GM18909 (cell line): ENCODE data around the gene RNF8.
"Not testable (repeated sequence)": the region's sequence is repeated elsewhere in the genome, so short reads cannot be mapped to it uniquely, and the experiment has no call there.

ENCODE experiments used
- ATAC-seq: cut with Tn5 transposase; IDR thresholded peaks from one replicate; pipeline ENCODE4 v1.9.1; 2021; ENCODE audit warnings: mild to moderate bottlenecking; ENCODE audit not compliant: unreplicated experiment, poor library complexity

Gene RNF8

DNA sequence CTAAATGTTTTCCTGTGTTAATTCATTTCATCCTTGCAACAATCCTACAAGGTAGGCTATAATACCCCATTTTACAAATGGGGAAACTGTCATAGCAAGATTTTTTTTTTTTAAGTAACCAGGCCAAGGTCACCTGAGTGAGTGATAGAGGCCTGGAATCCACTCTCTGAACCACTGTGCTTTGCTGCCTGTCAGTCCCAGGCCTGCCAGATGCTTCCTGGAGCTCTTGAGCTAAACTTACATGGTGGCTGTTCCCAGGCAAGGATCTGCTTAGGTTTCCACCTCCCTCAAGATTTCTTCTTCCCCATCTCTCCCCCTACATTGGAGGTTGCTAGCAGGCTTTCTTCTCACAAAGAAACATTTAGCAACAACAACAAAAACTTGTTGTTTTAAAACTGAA is 32.7 kb upstream of the RNF8 start:
- no peak for ATAC-seq

DNA sequence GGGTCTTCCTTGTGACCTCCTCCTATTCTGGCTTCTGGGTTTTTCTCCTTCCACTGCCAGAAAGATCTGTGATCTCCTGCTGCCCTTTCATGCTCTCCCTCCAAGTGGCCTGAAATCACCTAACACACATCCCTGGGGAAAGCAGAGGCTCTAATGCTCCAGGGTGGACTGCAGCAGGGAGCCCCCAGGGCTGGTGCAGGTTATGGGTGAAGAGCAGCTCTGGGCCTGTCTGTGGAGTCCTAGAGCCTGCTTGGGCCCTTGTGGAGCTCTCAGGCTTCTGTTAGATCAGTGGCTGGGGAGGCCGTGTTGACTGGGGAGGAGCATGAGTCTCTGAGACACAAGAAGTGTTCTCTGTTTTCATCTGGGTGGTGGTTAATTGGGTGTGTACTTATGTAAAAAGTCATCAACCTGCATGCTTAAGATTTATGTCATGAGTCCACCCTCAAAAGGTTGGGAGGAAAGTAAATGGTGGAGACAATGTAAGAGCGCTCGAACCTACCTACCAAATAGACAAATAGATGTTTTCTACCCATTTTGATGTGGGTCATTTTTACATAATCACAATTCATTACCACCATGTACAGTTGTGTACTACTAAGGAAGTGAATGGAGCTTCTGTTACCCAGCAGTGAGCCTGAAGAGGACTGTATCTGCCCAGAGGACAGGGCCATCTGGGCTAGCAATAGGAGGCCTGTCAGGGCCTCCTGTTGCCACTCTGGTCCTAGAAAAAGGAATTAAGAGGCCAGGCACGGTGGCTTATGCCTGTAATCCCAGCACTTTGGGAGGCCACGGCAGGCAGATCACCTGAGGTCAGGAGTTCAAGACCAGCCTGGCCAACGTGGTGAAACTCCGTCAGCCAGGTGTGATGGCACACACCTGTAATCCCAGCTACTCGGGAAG is 32.0 kb upstream of the RNF8 start:
- ATAC-seq = no peak

DNA sequence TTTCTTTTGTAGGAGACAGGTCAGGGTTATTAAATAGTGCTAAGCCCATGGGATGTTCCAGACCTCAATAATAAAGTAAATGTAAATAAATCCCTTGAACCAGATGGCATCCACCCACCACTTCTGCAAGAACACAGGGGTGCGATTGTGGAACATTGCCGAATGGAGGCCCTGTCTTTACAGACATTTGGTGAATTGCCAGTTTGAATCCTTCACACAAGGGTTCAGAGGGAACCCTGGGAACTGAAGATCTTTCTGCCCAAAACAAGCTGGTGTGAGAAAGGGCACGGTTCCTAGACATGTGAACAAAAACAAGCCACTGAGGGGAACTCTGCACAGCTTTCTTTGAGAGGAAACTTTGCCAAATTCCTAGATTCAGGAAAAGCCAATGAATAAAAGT is 30.2 kb upstream of the RNF8 start:
- ATAC-seq = no peak

DNA sequence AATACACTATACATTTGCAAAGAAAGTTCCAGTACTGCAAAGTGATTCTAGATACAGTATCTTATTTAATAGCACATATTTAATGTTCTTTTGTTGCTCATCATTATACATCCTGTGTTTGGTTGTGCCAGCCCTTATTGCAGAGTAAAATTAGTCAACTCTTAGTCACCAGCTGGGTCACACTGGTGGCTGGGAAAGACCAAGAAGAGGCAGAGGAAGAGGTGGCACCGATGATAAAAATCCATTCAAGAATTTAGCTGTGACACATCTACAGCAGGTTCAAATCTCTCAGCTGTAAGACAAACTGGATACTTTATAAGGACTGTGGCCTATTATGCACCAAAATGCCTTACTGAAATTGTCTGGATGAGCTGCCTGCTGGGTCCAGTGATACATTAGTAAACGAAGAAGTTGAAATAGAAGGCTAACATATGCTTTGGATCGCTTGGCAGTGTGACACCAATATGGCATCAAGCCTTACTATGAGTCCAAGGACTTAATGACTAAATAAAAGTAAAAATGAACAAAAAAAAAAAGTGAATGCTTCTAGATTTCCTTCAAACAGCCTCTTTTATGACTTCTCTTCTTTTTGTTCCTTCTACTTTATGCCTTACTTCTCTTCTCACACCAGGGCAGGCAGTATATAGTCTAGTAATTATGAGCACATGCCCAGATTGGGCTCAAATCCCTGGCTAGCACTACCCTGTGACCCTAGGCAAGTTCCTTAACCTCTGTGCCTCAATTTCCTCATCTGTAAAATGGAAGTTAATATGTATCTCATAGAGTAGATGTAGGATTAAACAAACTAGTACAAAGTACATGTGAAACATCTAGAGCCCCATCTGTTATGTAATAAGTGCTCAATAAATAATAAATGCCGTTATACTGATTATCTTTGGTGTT is 29.4 kb upstream of the RNF8 start:
- ATAC-seq = no peak

DNA sequence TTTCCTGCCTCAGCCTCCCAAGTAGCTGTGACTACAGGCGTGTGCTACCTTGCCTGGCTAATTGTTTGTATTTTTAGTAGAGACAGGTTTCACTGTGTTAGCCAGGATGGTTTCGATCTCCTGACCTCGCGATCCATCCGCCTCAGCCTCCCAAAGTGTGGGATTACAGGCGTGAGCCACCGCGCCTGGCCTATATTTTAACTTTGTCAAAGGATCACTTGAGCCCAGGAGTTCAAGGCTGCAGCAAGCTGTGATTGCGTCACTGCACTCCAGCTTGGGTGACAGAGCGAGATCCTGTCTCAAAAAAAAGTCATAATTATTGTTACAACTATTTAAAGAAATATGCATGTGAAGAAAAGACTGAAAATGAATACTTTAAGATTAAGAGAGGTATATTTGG is 23.4 kb upstream of the RNF8 start:
- ATAC-seq = not testable (repeated sequence)

DNA sequence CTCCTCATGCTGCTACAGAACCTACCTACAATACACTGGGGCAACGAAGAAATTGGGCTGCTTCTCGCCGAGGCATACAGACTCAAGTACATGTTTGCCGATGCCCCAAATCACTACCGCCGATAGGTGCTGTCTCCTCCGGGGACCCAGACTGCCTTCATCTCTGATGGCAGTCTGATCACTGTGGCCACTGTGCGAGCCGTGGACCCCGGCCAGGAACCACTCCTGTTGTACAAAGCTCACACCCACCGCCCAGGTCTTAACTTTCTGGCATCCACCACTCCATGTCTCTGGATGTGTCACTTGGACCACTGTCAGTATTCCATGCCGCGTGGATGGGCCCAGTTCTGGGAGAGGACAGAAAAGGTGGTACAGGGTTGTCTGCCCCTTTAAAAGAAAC is 22.7 kb upstream of the RNF8 start:
- ATAC-seq = no peak

DNA sequence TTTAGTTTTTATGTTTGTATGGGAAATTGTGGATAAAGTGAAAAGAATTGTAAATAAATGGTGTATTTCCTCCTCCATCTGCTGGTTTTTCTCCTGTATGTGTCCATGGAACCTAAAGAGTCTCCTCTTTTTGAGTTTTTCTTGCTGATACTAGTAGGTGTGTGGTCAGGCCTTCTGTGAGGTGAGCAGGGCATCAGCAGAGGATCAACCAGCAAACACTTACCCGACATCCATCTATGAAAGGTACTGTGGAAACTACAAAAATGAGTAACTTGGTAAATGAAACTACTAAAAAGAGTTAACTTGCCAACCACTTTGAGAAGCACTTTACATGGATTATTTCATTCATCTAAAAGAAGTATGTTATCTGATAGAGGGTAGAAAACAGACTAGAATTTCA is 20.9 kb upstream of the RNF8 start:
- no peak for ATAC-seq

DNA sequence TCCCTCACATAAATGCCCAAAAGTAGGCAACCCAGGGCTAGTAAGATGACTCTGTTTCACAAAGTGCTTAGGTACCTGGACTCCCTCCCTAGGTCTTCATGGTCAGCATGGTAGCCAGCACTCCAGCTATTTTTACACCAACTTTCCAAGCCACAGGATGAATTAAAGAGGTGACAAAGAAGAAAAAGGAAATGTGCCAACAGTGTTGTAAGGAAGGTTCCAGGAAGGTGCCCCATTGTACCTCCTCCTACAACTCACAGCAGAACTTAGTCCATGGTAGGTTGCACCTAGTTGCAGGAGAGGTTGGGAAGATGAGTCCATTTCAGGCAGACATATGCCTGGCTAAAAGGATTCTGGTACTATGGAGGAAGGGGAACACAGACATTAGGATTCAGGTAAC is 19.7 kb upstream of the RNF8 start:
- ATAC-seq = no peak

DNA sequence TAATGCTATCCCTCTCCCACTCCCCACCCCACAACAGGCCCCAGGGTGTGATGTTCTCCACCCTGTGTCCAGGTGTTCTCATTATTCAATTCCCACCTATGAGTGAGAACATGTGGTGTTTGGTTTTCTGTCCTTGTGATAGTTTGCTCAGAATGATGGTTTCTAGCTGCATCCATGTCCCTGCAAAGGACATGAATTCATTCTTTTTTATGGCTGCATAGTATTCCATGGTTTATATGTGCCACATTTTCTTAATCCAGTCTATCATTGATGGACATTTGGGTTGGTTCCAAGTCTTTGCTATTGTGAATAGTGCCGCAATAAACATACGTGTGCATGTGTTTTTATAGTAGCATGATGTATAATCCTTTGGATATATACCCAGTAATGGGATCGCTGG is 15.5 kb upstream of the RNF8 start:
- not testable (repeated sequence) for ATAC-seq

DNA sequence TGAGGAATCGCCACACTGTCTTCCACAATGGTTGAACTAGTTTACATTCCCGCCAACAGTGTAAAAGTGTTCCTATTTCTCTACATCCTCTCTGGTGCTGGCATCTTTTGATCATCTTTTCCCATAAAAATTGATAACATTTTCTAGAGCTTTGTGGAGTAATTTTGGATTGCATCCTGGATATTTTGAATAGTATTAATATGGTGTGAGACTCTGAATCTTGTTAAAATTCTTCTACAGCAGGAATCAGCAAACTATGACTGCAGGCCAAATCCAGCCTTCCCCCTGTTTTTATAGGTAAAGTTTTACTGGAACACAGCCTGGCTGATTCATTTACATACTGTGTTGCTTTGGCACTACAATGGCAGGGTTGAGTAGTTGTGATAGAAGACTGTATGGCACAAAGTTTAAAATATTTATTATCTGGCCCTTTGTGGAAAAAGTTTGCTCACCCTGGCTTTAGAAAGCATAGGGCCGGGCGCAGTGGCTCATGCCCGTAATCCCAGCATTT is 15.0 kb upstream of the RNF8 start:
- no peak for ATAC-seq

DNA sequence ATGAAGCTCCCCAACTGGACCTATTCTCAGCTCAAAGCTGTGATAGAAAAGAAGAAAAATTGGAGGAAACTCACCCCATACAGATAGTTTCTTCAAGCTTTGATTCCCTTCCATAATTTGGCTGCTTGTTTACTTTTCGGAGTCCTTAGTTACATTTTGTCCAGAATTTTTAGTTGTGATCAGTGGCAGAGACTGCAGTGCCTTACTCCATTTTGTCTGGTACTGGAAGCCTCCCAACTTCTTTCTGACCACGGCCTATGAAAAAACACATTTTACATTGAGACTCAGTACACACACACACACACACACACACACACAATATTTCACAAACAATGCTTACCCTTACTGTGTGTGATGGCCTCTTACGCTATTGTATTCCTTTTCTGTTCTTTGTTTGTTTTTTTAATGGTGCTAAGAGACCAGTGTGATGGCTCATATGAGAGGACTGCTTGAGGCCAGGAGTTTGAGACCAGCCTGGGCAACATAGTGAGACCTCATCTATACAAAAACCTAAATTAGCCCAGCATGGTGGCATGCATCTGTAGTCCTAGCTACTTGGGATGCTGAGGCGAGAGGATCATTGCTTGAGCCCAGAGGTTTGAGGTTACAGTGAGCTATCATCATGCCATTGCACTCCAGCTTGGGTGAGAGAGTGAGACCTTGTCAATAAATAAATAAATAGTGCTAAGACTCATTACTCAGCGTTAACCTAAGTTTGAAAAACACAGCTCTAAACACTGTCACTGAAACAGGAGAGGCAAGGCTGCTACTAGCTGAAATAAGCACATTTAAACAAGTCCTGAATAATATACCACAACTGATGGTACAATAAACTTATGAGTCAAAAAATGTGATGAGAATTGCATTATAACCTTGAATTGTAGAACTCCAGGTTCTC is 13.8 kb upstream of the RNF8 start:
- ATAC-seq = no peak

DNA sequence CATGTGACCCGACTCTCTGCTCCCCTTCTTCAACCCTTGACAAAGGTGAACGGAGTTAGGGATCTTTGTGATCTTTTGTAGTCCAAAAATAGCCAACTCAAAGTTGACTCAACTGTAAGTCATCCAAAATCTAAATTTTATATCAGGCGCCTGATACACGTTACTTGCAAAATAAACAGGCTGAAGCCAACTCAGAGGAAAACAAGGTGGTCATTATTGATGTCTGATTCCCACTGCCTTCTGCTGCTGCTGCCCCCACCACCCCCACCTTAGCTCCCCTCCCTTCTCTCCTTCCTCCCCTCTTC is 13.2 kb upstream of the RNF8 start:
- ATAC-seq = no peak

DNA sequence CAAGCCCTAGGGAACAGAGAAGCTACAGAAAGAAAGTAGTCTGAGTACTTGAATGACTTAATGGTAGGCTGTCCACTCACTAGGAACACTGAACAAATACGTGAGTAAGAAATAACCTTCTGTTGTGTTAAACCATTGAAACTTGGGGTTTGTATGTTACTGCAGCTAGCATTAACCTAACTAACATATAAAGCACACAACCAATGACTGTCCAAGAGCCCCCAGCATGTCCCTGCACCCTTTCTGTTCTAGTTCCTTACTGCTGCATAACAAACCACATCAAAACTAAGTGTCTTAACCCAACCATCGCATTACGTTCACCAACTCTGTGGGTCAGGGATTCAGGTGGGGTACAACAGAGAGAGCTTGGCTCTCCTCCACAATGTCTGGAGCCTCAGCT is 10.5 kb upstream of the RNF8 start:
- ATAC-seq = no peak

DNA sequence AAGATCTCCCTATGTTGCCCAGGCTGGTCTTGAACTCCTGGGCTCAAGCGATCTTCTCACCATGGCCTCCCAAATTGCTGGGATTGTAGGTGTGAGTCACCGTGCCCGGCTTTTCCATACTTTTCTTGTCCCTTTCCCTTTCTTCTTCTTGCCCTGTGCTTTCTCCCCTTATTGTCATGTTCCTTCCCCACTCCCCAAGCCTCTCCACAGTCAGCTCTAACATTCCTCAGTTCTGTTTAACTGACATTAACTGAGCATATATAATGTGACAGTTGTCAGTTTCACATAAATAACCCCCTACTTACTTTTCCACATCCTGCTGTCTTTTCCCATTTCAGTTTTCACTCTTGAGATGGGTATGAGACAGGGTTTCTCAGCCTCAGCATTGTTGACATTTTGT is 9.5 kb upstream of the RNF8 start:
- no peak for ATAC-seq

DNA sequence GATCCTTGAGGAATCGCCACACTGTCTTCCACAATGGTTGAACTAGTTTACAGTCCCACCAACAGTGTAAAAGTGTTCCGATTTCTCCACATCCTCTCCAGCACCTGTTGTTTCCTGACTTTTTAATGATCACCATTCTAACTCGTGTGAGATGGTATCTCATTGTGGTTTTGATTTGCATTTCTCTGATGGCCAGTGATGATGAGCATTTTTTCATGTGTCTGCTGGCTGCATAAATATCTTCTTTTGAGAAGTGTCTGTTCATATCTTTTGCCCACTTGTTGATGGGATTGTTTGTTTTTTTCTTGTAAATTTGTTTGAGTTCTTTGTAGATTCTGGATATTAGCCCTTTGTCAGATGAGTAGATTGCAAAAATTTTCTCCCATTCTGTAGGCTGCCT is 8.0 kb upstream of the RNF8 start:
- not testable (repeated sequence) for ATAC-seq

DNA sequence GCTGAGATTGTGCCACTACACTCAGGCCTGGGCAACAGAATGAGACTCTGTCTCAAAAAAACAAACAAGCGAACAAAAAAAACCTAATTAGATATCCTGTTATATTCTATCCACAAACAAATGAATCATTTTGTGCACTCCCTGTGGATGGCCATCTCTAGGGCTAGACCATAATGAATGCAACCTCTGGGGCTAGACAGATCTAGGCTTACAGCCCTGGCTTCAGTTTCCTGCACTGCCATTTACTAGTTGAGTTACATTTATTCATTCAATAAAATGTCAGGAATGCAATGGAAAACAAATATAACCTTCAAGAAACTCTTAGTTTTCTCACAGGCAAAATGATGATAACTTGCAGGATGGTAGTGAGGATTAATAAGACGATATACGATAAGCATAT is 6.6 kb upstream of the RNF8 start:
- no peak for ATAC-seq

DNA sequence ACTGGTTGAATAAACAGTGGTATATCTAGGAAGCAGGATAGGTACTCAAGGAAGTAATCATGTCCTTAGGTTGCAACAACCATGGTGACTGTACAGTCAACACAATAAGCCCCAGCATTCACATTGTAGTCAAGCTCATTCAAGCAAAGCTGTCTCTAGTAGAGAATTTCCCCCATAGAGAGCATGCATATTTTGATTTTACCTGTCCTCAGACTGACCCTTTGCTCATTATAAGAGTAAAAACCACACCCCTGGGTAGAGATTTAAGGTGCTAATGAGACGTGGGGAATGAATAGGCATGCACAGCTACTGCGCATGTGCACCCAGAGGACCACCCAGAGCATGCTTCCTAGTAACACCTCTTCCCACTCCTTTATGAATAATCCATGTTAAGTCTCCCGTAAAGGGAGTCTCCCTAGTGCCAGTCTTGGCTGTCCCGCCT is 6.1 kb upstream of the RNF8 start:
- ATAC-seq = no peak

DNA sequence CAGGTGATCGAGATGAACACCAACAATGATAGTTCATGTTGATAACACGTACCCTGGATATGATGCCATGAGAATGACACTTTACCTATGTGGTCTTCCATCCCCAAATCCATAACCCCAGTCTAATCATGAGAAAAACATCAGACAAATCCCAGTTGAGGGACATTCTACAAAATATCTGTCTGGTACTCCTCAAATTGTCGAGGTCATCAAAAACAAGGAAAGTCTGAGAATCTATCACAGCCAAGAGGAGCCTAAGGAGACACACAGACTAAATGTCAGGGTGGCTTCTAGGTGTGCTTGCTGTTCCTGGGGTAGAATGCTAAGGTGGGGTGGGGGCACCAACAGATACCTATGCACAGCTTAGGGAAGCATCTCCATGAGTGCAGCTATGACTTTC is 2.8 kb upstream of the RNF8 start:
- no peak for ATAC-seq

DNA sequence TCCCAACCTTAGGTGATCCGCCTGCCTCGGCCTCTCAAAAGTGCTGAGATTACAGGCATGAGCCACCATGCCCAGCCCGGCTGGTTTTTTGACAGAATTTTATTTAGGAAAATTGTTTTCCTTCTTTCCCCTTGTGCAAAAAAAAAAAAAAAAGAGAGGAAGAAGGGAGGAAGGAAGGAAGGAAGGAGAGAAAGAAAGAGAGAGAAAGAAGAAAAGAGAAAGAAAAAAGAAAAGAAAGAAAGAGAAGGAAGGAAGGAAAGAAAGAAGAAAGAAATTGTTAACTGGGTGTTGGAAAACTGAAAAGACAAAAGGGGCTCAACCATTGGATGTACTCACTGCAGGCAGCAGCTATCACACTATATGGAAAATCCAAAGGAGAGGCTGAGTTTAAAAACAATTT is 1.4 kb upstream of the RNF8 start:
- ATAC-seq = no peak
